ENCODE results near the gene CATSPER1. TPM values are rescaled to one million over a fixed set of nuclear protein-coding genes. Genes with fewer than 3 reads are reported as not detected.
A peak's percentile ranks its signal among the peaks of the same experiment; 100 is the strongest.

Gene CATSPER1
- total RNA-seq, 1 donor from 2014 or later = 0.10 TPM

DNA sequence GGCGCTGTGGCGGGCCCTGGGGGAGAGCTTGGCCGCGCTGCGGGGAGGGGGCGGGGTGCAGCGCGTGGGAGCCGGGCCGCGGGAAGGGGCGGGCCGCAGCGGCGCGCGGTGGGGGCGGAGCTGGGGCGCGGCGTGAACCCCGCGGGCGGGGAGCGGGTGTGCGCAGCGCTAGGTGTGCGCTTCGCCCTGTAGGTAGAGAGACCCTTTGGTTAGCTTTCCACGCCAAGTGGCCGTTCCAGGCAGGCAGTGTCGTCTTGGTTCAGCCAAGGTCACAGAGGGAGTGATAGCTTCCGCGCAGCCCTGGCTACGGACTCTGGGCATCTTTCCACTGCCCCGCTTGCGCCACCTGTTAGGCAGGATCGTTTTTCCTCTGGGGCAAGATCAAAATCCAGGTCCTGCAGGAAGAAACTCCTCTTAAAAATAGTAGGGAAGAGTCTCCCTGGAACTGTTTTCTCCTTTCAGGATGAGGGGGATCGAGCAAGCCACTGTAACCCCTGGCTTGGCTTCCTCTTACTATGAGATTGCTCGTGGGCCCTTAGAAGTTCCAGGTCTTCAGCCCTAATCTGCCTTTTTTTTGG lies 23.5 kb downstream of the CATSPER1 start:
- no peak for DNase-seq

DNA sequence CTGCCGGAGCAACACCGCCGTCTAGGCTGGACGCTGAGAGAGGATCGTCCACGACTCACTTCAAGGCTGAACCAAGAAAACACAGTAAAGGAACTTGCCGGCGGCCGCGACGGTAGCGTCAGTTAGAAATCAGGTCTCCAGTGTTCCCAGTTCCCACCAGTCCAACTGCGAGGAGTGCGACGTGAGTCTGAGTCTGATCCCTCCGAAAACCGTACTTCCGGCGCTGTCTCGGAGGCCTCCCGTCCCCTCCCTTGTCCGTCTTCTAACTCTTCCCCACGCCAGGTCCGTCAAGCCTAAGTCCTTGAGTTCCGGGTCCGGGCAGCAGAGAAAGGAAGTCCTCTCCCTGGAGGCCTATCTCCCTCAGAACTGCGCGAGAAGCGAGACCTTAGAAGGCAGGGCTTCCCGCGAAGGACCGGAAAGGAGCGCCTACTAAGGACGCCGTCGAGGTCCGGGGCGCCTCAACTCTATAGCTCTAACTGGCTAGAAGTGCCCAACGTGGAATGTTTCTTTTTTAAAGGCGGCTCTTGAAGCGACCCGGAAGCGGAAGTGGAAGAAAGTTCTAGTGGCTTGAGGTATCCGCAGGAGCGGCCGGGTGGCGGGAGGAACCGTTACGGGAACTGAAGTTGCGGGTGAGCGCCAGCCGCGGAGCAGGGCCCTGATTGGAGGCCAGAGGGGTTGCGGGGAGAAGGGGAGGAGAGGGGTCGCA lies 24.2 kb downstream of the CATSPER1 start, which contains the start of the genes BANF1 and EIF1AD:
Gene BANF1, plus strand, starts transcription at position 562 of the 706 bp plus-strand sequence. CDS start 748 bp downstream, outside the sequence.
Gene EIF1AD, minus strand, starts transcription at position 216 of the 706 bp plus-strand sequence. CDS start 1,768 bp downstream, outside the sequence.
- peak; percentile 98 for DNase-seq

DNA sequence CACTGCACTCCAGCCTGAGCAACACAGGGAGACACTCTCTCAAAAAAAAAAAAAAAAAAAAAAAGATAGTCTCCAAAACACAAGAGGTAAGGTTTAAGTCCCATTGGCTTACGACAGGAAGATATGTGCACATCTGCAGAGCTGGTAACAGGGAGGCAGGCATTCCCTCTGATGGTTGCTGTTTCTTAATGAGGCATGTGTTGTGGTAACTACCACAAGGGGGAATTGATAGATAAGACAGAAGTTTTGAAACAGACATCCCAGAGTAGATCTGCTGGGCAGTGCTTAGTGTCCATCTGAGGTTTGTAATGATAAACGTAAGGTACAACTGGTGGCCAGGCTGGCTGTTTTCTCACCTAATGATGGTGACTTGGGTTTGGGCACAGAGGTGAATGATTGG lies 29.0 kb downstream of the CATSPER1 start:
- no peak for DNase-seq

DNA sequence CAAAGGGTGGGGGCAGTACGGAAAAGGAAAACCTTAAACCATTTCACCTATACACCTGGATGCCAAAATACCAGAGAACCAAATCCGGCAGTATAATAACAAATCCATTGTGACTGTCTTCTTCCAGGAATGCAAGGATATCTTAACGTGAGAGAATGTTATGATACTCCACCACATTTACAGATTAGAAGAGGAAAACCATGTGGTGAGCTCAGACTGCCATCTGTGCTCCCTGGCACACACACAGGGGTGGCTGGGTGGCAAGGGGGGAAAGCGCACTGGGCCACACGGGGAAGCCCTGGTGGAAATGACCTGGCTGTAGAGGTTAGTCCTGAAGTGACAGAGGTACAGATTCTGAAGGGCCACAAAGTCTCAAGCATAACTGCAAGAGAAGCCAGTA lies 34.2 kb downstream of the CATSPER1 start:
- no peak for DNase-seq

DNA sequence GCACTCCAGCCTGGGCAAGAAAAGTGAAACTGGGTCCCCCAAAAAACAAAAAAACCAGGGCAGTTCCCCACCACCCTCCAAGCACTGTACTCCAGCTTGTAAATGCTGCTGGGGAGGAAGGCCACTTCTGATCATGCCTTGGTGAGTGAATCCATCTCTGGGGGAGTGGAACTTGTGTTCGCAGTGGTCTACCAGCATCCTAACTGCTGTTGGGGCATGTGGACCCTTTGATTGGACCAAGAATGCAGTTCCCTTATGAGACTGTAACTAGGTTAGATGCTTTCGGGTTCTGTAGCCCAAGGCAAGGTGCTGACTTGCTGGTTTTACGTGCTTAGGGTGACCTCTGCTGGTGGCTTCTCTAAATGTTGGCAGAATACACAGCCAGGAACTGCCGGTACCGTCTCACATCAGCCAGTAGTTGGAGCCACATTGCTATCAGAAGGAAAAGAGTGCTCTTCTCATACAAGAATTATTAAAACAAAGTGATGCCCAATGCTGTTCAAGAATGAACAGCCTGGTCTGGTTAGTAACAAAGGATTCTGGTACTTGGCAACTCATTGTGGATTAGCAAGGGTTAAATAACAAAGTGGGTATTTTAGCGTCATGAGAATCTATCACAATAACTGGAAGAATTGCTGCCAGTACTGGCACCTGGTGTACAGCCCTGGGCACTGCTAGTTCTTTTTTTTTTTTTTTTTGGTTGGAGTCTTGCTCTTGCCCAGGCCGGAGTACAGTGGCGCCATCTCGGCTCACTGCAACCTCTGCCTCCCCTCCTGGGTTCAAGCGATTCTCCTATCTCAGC lies 37.3 kb downstream of the CATSPER1 start:
- DNase-seq = peak; percentile 92

DNA sequence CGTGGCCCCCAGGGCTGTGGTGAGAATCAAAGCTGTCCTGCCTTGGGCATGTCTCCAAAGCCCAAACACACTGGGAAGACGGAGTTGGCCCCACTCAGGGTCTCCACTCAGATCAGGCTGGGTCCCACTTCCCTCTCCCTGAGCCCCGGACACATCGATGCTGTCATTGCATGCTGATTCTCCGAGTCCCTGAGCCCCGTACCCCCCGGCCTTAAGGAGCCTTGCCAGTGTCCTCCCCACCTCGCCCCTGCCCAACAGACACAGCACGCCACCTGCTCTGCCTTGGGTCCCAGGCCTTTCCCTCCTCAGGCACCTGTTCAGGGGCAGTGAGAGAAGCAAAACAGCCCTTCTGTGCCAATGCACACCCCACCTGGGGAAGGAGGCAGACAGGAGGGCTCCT lies 38.9 kb downstream of the CATSPER1 start:
- DNase-seq = no peak

DNA sequence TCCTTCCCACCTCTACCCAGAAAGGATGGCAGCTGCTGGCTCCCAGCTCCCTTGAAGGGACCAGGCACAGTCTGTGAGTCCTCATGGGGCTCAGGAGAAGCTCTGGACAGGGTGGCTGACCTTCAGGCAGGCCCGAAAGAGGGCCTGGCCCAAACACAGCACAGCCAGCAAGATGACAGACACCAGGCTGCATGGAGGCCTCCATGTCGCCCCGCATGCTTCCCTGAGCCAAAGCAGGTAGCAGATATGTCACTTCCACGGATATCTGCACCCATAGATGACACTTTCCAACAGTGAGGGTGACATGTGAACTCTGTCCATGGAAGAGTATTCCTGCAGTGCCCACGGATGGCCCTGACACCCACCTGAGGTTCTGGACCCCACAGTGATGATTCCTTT lies 42.7 kb downstream of the CATSPER1 start:
- no peak for DNase-seq

- no peak for DNase-seq
These were observed 43.3 kb downstream of the CATSPER1 start for GRCh38 chr11:65982824-65983588.

DNA sequence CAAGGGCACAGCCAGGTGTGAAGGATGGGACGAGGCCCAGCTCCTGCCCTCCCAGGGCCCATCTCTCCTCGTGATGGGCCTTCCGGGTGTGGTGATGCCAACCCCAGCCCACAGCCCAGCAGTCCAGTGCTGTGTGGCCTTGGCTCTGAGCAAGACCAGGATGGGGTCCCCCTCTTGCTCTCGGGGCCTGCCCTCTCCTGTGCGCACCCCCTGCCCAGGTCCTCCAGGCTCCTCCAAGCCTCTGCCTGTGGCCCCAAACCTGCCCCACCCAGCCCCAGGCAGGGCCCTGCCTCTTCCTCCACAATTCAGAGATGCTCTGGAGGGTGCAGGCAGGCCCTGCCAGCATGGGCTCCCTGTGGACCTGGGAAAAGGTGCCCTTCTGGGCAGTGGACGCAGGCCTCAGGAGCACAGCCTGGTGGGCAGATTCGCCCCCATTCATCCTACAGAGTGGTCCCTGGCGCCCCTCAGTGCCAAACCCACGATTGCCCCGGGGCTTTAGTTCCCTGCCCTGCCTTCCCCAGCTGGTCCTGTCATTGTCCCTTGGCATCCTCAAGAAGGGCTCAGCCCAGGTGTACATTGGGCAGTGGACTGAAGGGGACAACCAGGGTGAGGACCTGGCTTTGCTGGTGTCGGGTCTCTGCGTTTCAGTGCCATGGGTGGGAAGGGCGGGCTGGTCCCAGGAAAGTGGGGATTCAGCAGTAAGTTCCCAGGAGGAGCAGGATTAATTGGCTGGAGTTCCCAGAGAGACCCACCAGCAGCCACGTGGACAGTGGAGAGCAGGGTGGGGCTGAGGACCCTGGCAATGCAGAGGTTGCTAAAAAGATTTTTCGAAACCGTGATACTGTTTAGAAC lies 44.1 kb downstream of the CATSPER1 start:
- no peak for DNase-seq

- DNase-seq = no peak
These were observed 45.1 kb downstream of the CATSPER1 start for GRCh38 chr11:65981101-65981740.

GRCh38 chr11:65979261-65979759 lies 47.0 kb downstream of the CATSPER1 start:
- DNase-seq = no peak

- no peak for DNase-seq
These were observed 47.7 kb downstream of the CATSPER1 start for GRCh38 chr11:65978391-65979238.

GRCh38 chr11:65977621-65978390 lies 48.5 kb downstream of the CATSPER1 start:
- DNase-seq = no peak

GRCh38 chr11:65976216-65977176 lies 49.8 kb downstream of the CATSPER1 start:
- DNase-seq = no peak

DNA sequence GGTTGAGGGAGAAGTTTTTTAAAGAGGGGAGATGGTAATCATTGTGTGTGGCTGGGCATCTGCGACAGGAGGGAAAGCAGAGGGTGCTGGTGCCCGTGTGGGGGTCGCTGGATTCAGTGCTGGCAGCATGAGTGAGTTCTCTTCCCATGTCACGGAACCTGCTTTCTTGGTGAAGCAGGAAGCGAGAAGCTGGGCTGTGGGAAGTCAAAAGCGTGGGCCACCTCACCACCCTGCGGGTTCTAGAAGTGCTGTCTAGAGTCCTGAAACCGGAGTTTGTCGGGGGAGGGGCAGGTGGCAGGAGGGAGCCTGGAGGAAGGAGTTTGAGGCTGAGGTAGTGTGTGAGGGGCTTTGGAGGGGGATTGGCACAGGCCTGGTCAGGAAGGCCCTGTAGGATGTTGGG lies 50.5 kb downstream of the CATSPER1 start:
- DNase-seq = no peak

DNA sequence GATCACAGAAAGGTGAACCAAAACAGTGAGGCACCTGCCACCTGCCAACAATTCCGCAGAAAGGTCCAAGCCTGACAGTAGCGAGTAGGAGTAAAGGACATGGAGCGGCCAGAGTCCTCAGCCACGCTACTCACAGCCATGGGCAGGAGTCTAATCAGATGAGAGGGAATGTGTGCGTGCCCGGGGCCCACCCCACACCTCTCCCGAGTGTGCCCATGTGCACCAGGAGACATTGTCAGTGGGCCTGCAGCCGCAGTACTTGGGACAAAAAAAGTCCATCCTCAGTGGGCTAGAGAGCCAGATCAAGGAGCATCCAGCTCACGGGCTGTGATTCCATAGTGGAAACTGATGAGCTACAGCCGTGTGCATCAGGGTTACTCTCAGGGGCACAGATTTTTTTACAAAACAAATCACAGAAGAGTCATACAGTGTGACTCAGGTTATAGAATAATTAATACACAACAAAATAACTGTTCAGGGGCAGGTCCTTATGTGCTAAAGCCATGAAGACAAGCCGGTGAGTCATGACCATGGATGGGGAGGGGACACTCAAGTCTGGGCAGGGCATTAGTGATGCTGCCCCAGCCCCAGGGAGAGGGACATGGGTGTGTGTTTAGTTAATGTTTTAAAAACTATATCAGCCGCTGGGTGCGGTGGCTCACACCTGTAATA lies 52.7 kb downstream of the CATSPER1 start:
- no peak for DNase-seq

GRCh38 chr11:65972116-65972515 lies 54.2 kb downstream of the CATSPER1 start:
- no peak for DNase-seq
